ENCODE results near the gene DNM1. TPM values are rescaled to one million over a fixed set of nuclear protein-coding genes. Genes with fewer than 3 reads are reported as not detected.
A peak's percentile ranks its signal among the peaks of the same experiment; 100 is the strongest.
"Not testable (repeated sequence)": the region's sequence is repeated elsewhere in the genome, so short reads cannot be mapped to it uniquely, and the experiment has no call there.

DNM1 gene
- total RNA-seq, 1 donor from 2014 or later = 33.4 TPM

DNA sequence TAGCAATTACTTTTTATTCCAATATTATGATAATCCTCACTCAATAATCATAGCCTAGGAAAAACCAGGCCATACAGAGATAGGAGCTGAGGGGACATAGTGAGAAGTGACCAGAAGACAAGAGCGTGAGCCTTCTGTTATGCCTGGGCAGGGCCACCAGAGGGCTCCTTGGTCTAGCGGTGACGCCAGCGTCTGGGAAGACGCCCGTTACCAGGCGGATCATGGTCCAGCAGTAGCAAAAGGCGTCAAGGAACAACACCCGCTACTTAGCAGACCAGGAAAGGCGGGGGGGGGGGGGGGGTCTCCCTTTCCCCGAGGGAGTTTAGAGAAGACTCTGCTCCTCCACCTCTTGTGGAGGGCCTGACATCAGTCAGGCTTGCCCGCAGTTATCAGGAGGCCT lies 21.7 kb upstream of the DNM1 start:
- peaks cover 0 to 63% of the 10 kb centered on the region in 2 donors for H3K36me3 ChIP-seq
- H3K4me3 ChIP-seq; H3K4me1 ChIP-seq; H3K27ac ChIP-seq; H3K9me3 ChIP-seq; H3K27me3 ChIP-seq; DNase-seq (ENCODE audit: extremely low spot score in 2 of 2); intact Hi-C loops (cut with DNase I): not testable (repeated sequence)
- TF ChIP-seq CTCF (IDR thresholded peaks at IDR 0.05) = peak in 1 of 3 experiments; percentile 47

DNA sequence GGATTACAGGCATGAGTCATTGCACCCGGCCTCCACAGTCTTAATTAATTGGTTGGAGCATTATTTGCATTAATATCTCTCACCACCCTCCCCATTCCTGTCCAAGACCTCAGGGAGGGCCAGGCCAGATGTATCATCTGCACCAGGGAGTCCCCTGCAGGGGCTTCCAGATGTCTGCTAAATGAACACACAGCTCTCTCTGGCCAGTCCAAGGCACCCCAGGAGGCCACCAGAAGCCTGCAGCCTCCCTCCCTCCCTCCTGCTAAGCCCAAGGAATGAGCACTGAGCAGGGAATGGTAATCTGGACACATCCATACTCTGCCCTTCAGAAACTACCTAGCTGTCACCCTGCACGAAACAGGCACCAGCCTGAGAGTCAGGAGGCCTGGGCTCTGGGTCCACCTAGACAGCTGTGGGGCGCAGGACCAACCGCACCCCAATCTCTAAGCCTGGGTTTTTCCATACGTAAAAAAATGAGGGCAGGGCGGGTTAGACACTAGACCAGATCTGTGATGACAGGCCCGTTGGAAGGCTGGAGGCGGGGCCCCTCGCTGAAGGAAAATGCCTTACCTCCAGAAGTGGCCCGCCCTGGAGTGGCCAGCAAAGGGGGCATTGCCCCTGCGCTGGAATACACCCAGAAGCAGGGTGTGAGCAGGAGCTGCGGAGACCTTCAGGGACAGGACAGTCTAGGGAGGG lies 20.1 kb upstream of the DNM1 start:
- H3K27ac ChIP-seq = peak overlapping the region; percentile 4
- intact Hi-C loops (cut with DNase I) = no loop called here
- H3K9me3 ChIP-seq = no peaks in the 10 kb centered on the region
- DNase-seq (ENCODE audit: extremely low spot score in 2 of 2) = peak in 1 of 2 donors; percentile 72
- H3K27me3 ChIP-seq = no peaks in the 10 kb centered on the region
- TF ChIP-seq POLR2A (IDR thresholded peaks at IDR 0.05) (no peak), CTCF (IDR thresholded peaks at IDR 0.05) (no peak)
- H3K4me3 ChIP-seq = no peak overlapping the region
- H3K4me1 ChIP-seq = no peaks in the 10 kb centered on the region
- peaks cover 0 to 49% of the 10 kb centered on the region in 2 donors for H3K36me3 ChIP-seq

GRCh38 chr9:128185979-128186965 lies 16.9 kb upstream of the DNM1 start:
- Histone ChIP-seq H3K27ac (no peak overlapping the region), H3K4me3 (no peak overlapping the region), H3K4me1 (peaks cover 19% of the 10 kb centered on the region), H3K27me3 (no peaks in the 10 kb centered on the region), H3K36me3 (peaks cover 0 to 32% of the 10 kb centered on the region in 2 donors), H3K9me3 (no peaks in the 10 kb centered on the region)
- TF ChIP-seq CTCF (IDR thresholded peaks at IDR 0.05) = no peak
- TF ChIP-seq POLR2AphosphoS5 (IDR thresholded peaks at IDR 0.05; ENCODE audit: insufficient read depth in 1 of 2, low read depth in 1 of 2) = no peak
- TF ChIP-seq POLR2A (IDR thresholded peaks at IDR 0.05) = no peak
- intact Hi-C loops (cut with DNase I) = no loop called here
- DNase-seq (ENCODE audit: extremely low spot score in 2 of 2) = no peak

DNA sequence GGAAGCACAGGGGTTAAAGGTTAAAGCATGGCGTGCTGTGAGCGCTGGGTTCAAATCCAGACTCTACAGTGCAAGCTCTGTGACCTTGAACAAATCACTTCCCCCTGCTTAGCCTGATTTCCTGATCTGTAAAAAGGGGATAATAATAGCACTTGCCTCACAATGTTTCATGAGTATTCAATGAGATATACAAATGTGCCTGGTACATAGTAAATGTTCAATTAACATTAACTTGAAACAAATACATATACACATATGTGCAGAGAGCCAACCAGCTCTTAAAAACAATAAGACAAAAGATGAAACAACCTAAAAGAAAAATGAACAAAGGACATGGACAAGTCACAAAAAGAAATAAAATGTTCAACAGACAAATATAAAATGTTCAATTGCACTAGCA lies 15.8 kb upstream of the DNM1 start:
- H3K36me3 ChIP-seq = peaks cover 0 to 32% of the 10 kb centered on the region in 2 donors
- TF ChIP-seq POLR2A (IDR thresholded peaks at IDR 0.05) = no peak
- TF ChIP-seq CTCF (IDR thresholded peaks at IDR 0.05) = no peak
- TF ChIP-seq POLR2AphosphoS5 (IDR thresholded peaks at IDR 0.05; ENCODE audit: insufficient read depth in 1 of 2, low read depth in 1 of 2) = no peak
- no peak overlapping the region for H3K27ac ChIP-seq
- H3K4me1 ChIP-seq = peaks cover 27% of the 10 kb centered on the region
- no peaks in the 10 kb centered on the region for H3K9me3 ChIP-seq
- intact Hi-C loops (cut with DNase I) = no loop called here
- no peak overlapping the region for H3K4me3 ChIP-seq
- no peaks in the 10 kb centered on the region for H3K27me3 ChIP-seq
- DNase-seq (ENCODE audit: extremely low spot score in 2 of 2) = no peak

- intact Hi-C loops (cut with DNase I) = no loop called here
- no peak overlapping the region for H3K4me3 ChIP-seq
- H3K9me3 ChIP-seq = no peaks in the 10 kb centered on the region
- no peaks in the 10 kb centered on the region for H3K27me3 ChIP-seq
- peaks cover 34% of the 10 kb centered on the region for H3K4me1 ChIP-seq
- no peak for TF ChIP-seq POLR2A (IDR thresholded peaks at IDR 0.05)
- no peak for TF ChIP-seq CTCF (IDR thresholded peaks at IDR 0.05)
- no peak for TF ChIP-seq POLR2AphosphoS5 (IDR thresholded peaks at IDR 0.05; ENCODE audit: insufficient read depth in 1 of 2, low read depth in 1 of 2)
- no peak for DNase-seq (ENCODE audit: extremely low spot score in 2 of 2)
- H3K27ac ChIP-seq = no peak overlapping the region
- H3K36me3 ChIP-seq = peaks cover 0 to 32% of the 10 kb centered on the region in 2 donors
These were observed 15.0 kb upstream of the DNM1 start for GRCh38 chr9:128188209-128188608.
